IMR-90 (cell line): Measurements from ENCODE around the gene CCDC7.
"Not testable (repeated sequence)": the region's sequence is repeated elsewhere in the genome, so short reads cannot be mapped to it uniquely, and the experiment has no call there.

ENCODE experiments used
- BHLHE40 ChIP-seq: fragments of 150-350 bp; IDR thresholded peaks from 2 replicates; pipeline ENCODE4 v1.6.1; 2016; ENCODE audit warnings: mild to moderate bottlenecking, low read depth, low read length
- CEBPB ChIP-seq: IDR thresholded peaks from 2 replicates; pipeline ENCODE4 v1.6.1; 2012; ENCODE audit warnings: low read depth, low read length, improper control_type of control experiment
- CTCF ChIP-seq: conservative IDR thresholded peaks from 2 replicates; pipeline ENCODE4 v1.5.1; 2012; ENCODE audit warnings: mild to moderate bottlenecking, low read depth, low read length, improper control_type of control experiment
- ELK1 ChIP-seq: fragments of 150-350 bp; IDR thresholded peaks from 2 replicates; pipeline ENCODE4 v1.6.1; 2016; ENCODE audit warnings: low read depth, mild to moderate bottlenecking, low read length, moderate library complexity, borderline replicate concordance
- FOS ChIP-seq: fragments of 150-350 bp; IDR thresholded peaks from 2 replicates; pipeline ENCODE4 v1.6.1; 2016; ENCODE audit warnings: low read depth, low read length
- MAFK ChIP-seq: IDR thresholded peaks from 2 replicates; pipeline ENCODE4 v1.6.1; 2012; ENCODE audit warnings: low read depth, low read length, improper control_type of control experiment
- POLR2A ChIP-seq: IDR thresholded peaks from 2 replicates; pipeline ENCODE4 v1.6.1; 2012; ENCODE audit warnings: mild to moderate bottlenecking, low read depth, low read length

GRCh38 chr10:32505762-32506420 lies 60.0 kb downstream of the CCDC7 start:
- not testable (repeated sequence) for TF ChIP-seq CTCF, POLR2A, ELK1, CEBPB, MAFK, BHLHE40, FOS
